HepG2 (cell line): ENCODE data around the gene PAFAH1B2. TPM values are rescaled to one million over a fixed set of nuclear protein-coding genes. Genes with fewer than 3 reads are reported as not detected.

Experiments used
- CEBPG ChIP-seq: IDR thresholded peaks from 2 replicates; pipeline ENCODE4 v1.6.1; 2016
- GATAD2A ChIP-seq: IDR thresholded peaks from 2 replicates; pipeline ENCODE4 v1.6.1; 2016
- SIN3B ChIP-seq: fragments of 150-350 bp; IDR thresholded peaks from 2 replicates; pipeline ENCODE4 v1.6.1; 2014; ENCODE audit warnings: low read length
- polyA plus RNA-seq, 8 experiments: library from polyadenylated mRNA; depleted of rRNA in 3 of 8; stranded (reverse) in 7 of 8; unstranded in 1 of 8; fragments of >200 nt; fragmentation: Illumina TruSeq in 4 of 8; extraction: Trizol in 4 of 8; gene quantifications; 2 replicates each; pipeline versions ENCODE4 v1.2.1 to v1.2.3, GENCODE V29; 2011 to 2016; ENCODE audit warnings: low read depth in 4 of 8, missing spikeins in 1 of 8, mixed read lengths in 1 of 8; ENCODE audit not compliant: insufficient read depth in 1 of 8
- total RNA-seq, 5 experiments: library from RNA; depleted of rRNA; stranded (reverse); fragments of >200 nt; fragmentation: Illumina TruSeq; extraction: Trizol; gene quantifications; 2 replicates each; pipeline ENCODE4 v1.2.3, GENCODE V29; 2016; ENCODE audit warnings: low read depth in 1 of 5
- TF ChIP-seq, protein P1 (sequence below): IDR thresholded peaks from 2 replicates; pipeline ENCODE4 v1.6.1; 2018; ENCODE audit warnings: missing genetic modification reagents
- TF ChIP-seq, protein P2 (sequence below): IDR thresholded peaks from 2 replicates; pipeline ENCODE4 v1.6.1; 2012; ENCODE audit warnings: low read depth, low read length, improper control_type of control experiment
- TF ChIP-seq, protein P3 (sequence below), 2 experiments: sonication (generic) in 1 of 2; formaldehyde crosslinking in 1 of 2; IDR thresholded peaks; 2 replicates each; pipeline versions ENCODE4 v1.6.1 to v1.9.0; 2014 to 2022; ENCODE audit warnings: antibody characterized with exemption in 1 of 2, borderline replicate concordance in 1 of 2, inconsistent platforms in 1 of 2, low read depth in 1 of 2, missing genetic modification reagents in 1 of 2

Gene PAFAH1B2
- total and polyA plus RNA-seq, 2 of the 13 experiments (the other 11 are each of a cell fraction or from before 2014, with no cell fraction given): 28.8 to 104 TPM

DNA sequence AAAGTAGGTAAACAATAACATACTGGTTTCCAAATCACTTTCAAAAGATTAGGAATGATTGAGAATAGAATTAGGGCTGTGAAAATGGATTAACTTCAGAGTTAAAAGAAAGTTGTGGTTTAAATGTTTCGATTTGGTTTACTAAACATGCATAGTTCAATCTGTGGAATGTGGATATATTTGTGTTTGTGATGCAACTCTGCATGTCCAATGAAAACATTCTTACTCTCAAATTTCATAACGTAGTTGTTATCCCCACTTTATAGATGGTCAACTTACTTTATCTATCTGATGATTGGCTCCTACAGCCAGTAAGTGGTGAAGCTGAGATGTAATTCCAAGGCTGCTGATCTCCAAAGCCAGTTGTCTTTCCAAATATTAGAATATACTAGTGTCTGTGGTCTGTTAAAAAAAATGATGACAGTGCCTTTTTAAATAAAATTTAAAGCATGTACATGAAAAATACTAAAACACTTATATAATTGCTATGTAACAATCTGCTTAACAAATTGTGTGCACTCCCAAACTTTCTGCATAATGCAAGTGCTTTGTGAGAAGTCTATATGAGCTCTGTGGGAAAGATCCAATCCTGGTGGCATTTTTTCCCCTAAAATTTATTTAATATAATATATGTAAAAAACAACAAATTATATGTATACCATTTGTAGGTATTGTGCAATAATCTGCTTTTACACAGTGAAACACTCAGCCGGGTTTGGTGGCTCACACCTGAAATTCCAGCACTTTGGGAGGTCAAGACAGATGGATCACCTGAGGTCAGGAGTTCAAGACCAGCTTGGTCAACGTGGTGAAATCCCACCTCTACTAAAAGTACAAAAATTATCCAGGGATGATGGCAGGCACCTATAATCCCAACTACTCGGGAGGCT is 36.1 kb upstream of the PAFAH1B2 start (continued):
- TF ChIP-seq GATAD2A (CRISPR knock-in tag): peak; percentile 25; the same call in 1 of the 2 replicates
- TF ChIP-seq, protein P1, sequence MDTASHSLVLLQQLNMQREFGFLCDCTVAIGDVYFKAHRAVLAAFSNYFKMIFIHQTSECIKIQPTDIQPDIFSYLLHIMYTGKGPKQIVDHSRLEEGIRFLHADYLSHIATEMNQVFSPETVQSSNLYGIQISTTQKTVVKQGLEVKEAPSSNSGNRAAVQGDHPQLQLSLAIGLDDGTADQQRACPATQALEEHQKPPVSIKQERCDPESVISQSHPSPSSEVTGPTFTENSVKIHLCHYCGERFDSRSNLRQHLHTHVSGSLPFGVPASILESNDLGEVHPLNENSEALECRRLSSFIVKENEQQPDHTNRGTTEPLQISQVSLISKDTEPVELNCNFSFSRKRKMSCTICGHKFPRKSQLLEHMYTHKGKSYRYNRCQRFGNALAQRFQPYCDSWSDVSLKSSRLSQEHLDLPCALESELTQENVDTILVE (CRISPR knock-in tag): no peak
- TF ChIP-seq CEBPG (CRISPR knock-in tag): peak; percentile 23; the same call in 1 of the 2 replicates
- TF ChIP-seq, protein P2, sequence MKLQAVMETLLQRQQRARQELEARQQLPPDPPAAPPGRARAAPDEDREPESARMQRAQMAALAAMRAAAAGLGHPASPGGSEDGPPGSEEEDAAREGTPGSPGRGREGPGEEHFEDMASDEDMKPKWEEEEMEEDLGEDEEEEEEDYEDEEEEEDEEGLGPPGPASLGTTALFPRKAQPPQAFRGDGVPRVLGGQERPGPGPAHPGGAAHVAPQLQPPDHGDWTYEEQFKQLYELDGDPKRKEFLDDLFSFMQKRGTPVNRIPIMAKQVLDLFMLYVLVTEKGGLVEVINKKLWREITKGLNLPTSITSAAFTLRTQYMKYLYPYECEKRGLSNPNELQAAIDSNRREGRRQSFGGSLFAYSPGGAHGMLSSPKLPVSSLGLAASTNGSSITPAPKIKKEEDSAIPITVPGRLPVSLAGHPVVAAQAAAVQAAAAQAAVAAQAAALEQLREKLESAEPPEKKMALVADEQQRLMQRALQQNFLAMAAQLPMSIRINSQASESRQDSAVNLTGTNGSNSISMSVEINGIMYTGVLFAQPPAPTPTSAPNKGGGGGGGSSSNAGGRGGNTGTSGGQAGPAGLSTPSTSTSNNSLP: peak; percentile 30
- no peak for TF ChIP-seq SIN3B
- TF ChIP-seq, protein P3, sequence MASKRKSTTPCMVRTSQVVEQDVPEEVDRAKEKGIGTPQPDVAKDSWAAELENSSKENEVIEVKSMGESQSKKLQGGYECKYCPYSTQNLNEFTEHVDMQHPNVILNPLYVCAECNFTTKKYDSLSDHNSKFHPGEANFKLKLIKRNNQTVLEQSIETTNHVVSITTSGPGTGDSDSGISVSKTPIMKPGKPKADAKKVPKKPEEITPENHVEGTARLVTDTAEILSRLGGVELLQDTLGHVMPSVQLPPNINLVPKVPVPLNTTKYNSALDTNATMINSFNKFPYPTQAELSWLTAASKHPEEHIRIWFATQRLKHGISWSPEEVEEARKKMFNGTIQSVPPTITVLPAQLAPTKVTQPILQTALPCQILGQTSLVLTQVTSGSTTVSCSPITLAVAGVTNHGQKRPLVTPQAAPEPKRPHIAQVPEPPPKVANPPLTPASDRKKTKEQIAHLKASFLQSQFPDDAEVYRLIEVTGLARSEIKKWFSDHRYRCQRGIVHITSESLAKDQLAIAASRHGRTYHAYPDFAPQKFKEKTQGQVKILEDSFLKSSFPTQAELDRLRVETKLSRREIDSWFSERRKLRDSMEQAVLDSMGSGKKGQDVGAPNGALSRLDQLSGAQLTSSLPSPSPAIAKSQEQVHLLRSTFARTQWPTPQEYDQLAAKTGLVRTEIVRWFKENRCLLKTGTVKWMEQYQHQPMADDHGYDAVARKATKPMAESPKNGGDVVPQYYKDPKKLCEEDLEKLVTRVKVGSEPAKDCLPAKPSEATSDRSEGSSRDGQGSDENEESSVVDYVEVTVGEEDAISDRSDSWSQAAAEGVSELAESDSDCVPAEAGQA (IDR thresholded peaks at IDR 0.05; ENCODE audit: low read depth): no peak
- TF ChIP-seq, protein P3 (CRISPR knock-in tag; IDR thresholded peaks at IDR 0.05; ENCODE audit: borderline replicate concordance): no peak
